ENCODE measurements around the gene OR4C6. TPM values are rescaled to one million over a fixed set of nuclear protein-coding genes. Genes with fewer than 3 reads are reported as not detected.

The OR4C6 gene
- total RNA-seq, 1 experiment from 2014 or later, result not detected

Other genes starting within 250 kb of the OR4C6 start
- gene OR4C15, start 107.7 kb upstream of the OR4C6 start, total RNA-seq (2014; rRNA removed; shearing (Covaris generic)), result not detected in 2 replicates
- gene OR4C16, start 90.1 kb upstream of the OR4C6 start, total RNA-seq (2014; rRNA removed; shearing (Covaris generic)), result not detected in 2 replicates
- not detected in 2 replicates for gene OR4C11, start 54.6 kb upstream of the OR4C6 start, total RNA-seq (2014; rRNA removed; shearing (Covaris generic))
- not detected in 2 replicates for gene OR4P4, start 27.1 kb upstream of the OR4C6 start, total RNA-seq (2014; rRNA removed; shearing (Covaris generic))
- not detected in 2 replicates for gene OR4S2, start 13.9 kb upstream of the OR4C6 start, total RNA-seq (2014; rRNA removed; shearing (Covaris generic))
- not detected in 2 replicates for gene OR5D13, start 111.2 kb downstream of the OR4C6 start, total RNA-seq (2014; rRNA removed; shearing (Covaris generic))
- gene OR5D14, start 133.4 kb downstream of the OR4C6 start, total RNA-seq (2014; rRNA removed; shearing (Covaris generic)), result not detected in 2 replicates
- not detected in 2 replicates for gene OR5L1, start 149.2 kb downstream of the OR4C6 start, total RNA-seq (2014; rRNA removed; shearing (Covaris generic))
- gene OR5D18, start 157.4 kb downstream of the OR4C6 start, total RNA-seq (2014; rRNA removed; shearing (Covaris generic)), result not detected in 2 replicates
- not detected in 2 replicates for gene OR5L2, start 165.0 kb downstream of the OR4C6 start, total RNA-seq (2014; rRNA removed; shearing (Covaris generic))
- not detected in 2 replicates for gene OR5D16, start 176.6 kb downstream of the OR4C6 start, total RNA-seq (2014; rRNA removed; shearing (Covaris generic))
- not detected in 2 replicates for gene TRIM51, start 221.1 kb downstream of the OR4C6 start, total RNA-seq (2014; rRNA removed; shearing (Covaris generic))